ES-I3 (cell line): Measurements from ENCODE around the gene CARD6.
"Not testable (repeated sequence)": the region's sequence is repeated elsewhere in the genome, so short reads cannot be mapped to it uniquely, and the experiment has no call there.

ENCODE experiments used
- H3K36me3 ChIP-seq: 2 replicates; pipeline ENCODE4 v1.6.1; 2013; ENCODE audit warnings: mild to moderate bottlenecking, low read length, control low read depth, moderate library complexity; ENCODE audit not compliant: insufficient read depth
- H3K4me1 ChIP-seq: 2 replicates; pipeline ENCODE4 v1.6.1; 2013; ENCODE audit warnings: mild to moderate bottlenecking, control low read depth, low read length; ENCODE audit not compliant: insufficient read depth
- H3K9ac ChIP-seq: 2 replicates; pipeline ENCODE4 v1.6.1; 2013; ENCODE audit warnings: low read depth, mild to moderate bottlenecking, low read length, moderate library complexity
- H3K9me3 ChIP-seq: 2 replicates; pipeline ENCODE4 v1.6.1; 2013; ENCODE audit warnings: mild to moderate bottlenecking, low read length, moderate library complexity; ENCODE audit not compliant: control insufficient read depth, insufficient read depth

Gene CARD6

GRCh38 chr5:40813698-40814281, 27.4 kb upstream of the CARD6 start:
- H3K36me3 ChIP-seq = no peaks in the 10 kb centered on the region
- H3K9me3 ChIP-seq = no peaks in the 10 kb centered on the region
- H3K9ac ChIP-seq = no peak overlapping the region
- no peaks in the 10 kb centered on the region for H3K4me1 ChIP-seq

- H3K9ac ChIP-seq = no peak overlapping the region
- H3K9me3 ChIP-seq = no peaks in the 10 kb centered on the region
- H3K36me3 ChIP-seq = peaks cover 15% of the 10 kb centered on the region
- no peaks in the 10 kb centered on the region for H3K4me1 ChIP-seq
These were observed 17.7 kb upstream of the CARD6 start for GRCh38 chr5:40823459-40823858.

GRCh38 chr5:40825461-40826043, 15.6 kb upstream of the CARD6 start:
- H3K36me3 ChIP-seq = peaks cover 32% of the 10 kb centered on the region
- not testable (repeated sequence) for H3K9ac ChIP-seq, H3K9me3 ChIP-seq, H3K4me1 ChIP-seq

- no peaks in the 10 kb centered on the region for H3K4me1 ChIP-seq
- H3K36me3 ChIP-seq = peaks cover 42% of the 10 kb centered on the region
- H3K9ac ChIP-seq = no peak overlapping the region
- H3K9me3 ChIP-seq = no peaks in the 10 kb centered on the region
These were observed 14.5 kb upstream of the CARD6 start for GRCh38 chr5:40826489-40827187.

- Histone ChIP-seq H3K4me1 (no peaks in the 10 kb centered on the region; the same call in 1 of the 2 replicates), H3K36me3 (peaks cover 50% of the 10 kb centered on the region), H3K9me3 (no peaks in the 10 kb centered on the region), H3K9ac (no peak overlapping the region)
These were observed 13.8 kb upstream of the CARD6 start for GRCh38 chr5:40827188-40827977.

- H3K36me3 ChIP-seq = peaks cover 57% of the 10 kb centered on the region
- H3K9me3 ChIP-seq = no peaks in the 10 kb centered on the region
- H3K9ac ChIP-seq = no peak overlapping the region
- peaks cover 5% of the 10 kb centered on the region for H3K4me1 ChIP-seq
These were observed 13.0 kb upstream of the CARD6 start for GRCh38 chr5:40828021-40828631.

- H3K9ac ChIP-seq = no peak overlapping the region
- H3K9me3 ChIP-seq = no peaks in the 10 kb centered on the region
- H3K36me3 ChIP-seq = peaks cover 66% of the 10 kb centered on the region
- H3K4me1 ChIP-seq = peaks cover 8% of the 10 kb centered on the region
These were observed 12.2 kb upstream of the CARD6 start for GRCh38 chr5:40828690-40829661.

- Histone ChIP-seq H3K9me3 (no peaks in the 10 kb centered on the region), H3K36me3 (peaks cover 71% of the 10 kb centered on the region), H3K9ac (no peak overlapping the region), H3K4me1 (peaks cover 8% of the 10 kb centered on the region)
These were observed 11.2 kb upstream of the CARD6 start for GRCh38 chr5:40829748-40830533.

GRCh38 chr5:40831346-40832210, 9.6 kb upstream of the CARD6 start:
- no peaks in the 10 kb centered on the region for H3K9me3 ChIP-seq
- peaks cover 11% of the 10 kb centered on the region for H3K4me1 ChIP-seq
- no peak overlapping the region for H3K9ac ChIP-seq
- H3K36me3 ChIP-seq = peaks cover 71% of the 10 kb centered on the region

- Histone ChIP-seq H3K9ac (no peak overlapping the region), H3K9me3 (no peaks in the 10 kb centered on the region), H3K4me1 (peaks cover 15% of the 10 kb centered on the region), H3K36me3 (peaks cover 66% of the 10 kb centered on the region)
These were observed 8.8 kb upstream of the CARD6 start for GRCh38 chr5:40832345-40832744.

GRCh38 chr5:40833712-40834229, 7.4 kb upstream of the CARD6 start:
- H3K36me3 ChIP-seq = peaks cover 54% of the 10 kb centered on the region
- H3K9ac ChIP-seq = peak overlapping the region; percentile 92
- peaks cover 15% of the 10 kb centered on the region for H3K4me1 ChIP-seq
- H3K9me3 ChIP-seq = no peaks in the 10 kb centered on the region

- Histone ChIP-seq H3K9ac (peak overlapping the region; percentile 92), H3K36me3 (peaks cover 47% of the 10 kb centered on the region), H3K4me1 (peaks cover 15% of the 10 kb centered on the region), H3K9me3 (no peaks in the 10 kb centered on the region)
These were observed 6.7 kb upstream of the CARD6 start for GRCh38 chr5:40834391-40834848.
